ENCODE measurements around the gene LRIG2. TPM values are rescaled to one million over a fixed set of nuclear protein-coding genes. Genes with fewer than 3 reads are reported as not detected.
A peak's percentile ranks its signal among the peaks of the same experiment; 100 is the strongest.

LRIG2 gene
- total and polyA plus RNA-seq, 9 of the 15 experiments (the other 6 are each of a cell fraction or from before 2014, with no cell fraction given) = 1.8 to 28.1 (median 11.5) TPM

DNA sequence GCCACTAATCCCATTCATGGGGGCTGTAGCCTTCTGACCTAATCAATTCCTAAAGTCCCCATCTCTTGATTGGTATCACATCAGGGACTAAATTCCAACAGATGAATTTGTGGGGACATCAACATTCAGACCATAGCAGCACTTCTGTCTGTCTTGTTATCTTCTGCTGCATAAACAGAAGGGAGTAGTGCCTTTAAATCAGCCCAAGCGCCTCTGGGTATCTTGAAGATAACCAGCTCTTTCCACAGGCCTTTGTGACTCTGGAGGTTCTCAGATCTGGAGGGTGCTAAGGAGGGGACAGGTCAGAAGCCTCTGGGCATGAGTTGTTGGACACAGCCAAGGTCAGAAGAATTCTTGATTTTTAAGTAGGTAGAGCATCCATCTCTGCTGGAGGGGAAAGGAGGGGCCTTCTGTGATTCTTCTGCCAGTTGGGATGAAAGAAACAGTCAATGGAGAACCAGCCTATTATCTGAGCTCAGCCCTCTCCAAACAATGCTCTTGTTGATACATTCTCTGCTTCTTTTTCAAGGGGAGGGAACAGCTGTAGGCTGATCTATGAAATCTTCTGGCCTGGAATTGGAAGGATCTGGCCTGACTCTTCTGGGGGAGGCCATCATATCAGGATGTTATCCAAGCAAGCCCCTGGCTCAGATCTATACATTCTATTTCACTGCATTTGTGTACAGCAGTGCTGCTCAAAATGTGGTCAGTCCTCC is 31.3 kb upstream of the LRIG2 start (continued):
- TF ChIP-seq ZBTB5 (IDR thresholded peaks at IDR 0.05) (no peak), KLF16 (IDR thresholded peaks at IDR 0.05) (peak; percentile 91), UBTF (IDR thresholded peaks at IDR 0.05; ENCODE audit: borderline replicate concordance in 1 of 2, low read depth in 2 of 2, low read length in 2 of 2) (0 out of 4 replicates have a peak, but pooled peaks of 1 of the 2 experiments have one; percentile 36), ZNF785 (CRISPR knock-in tag; IDR thresholded peaks at IDR 0.05) (no peak), HSF4 (CRISPR knock-in tag; IDR thresholded peaks at IDR 0.05; ENCODE audit: borderline replicate concordance) (no peak), DNMT1 (IDR thresholded peaks at IDR 0.05) (no peak), NFATC3 (IDR thresholded peaks at IDR 0.05) (no peak), SMARCE1 (IDR thresholded peaks at IDR 0.05) (peak; percentile 29; the same call in 1 of the 2 replicates), PKNOX1 (IDR thresholded peaks at IDR 0.05) (peak; percentile 19; the same call in 1 of the 2 replicates), HDAC8 (tag; IDR thresholded peaks at IDR 0.05) (no peak), TCF7L2 (IDR thresholded peaks at IDR 0.05; ENCODE audit: low read depth, low read length) (no peak)
- TF ChIP-seq, protein P1, sequence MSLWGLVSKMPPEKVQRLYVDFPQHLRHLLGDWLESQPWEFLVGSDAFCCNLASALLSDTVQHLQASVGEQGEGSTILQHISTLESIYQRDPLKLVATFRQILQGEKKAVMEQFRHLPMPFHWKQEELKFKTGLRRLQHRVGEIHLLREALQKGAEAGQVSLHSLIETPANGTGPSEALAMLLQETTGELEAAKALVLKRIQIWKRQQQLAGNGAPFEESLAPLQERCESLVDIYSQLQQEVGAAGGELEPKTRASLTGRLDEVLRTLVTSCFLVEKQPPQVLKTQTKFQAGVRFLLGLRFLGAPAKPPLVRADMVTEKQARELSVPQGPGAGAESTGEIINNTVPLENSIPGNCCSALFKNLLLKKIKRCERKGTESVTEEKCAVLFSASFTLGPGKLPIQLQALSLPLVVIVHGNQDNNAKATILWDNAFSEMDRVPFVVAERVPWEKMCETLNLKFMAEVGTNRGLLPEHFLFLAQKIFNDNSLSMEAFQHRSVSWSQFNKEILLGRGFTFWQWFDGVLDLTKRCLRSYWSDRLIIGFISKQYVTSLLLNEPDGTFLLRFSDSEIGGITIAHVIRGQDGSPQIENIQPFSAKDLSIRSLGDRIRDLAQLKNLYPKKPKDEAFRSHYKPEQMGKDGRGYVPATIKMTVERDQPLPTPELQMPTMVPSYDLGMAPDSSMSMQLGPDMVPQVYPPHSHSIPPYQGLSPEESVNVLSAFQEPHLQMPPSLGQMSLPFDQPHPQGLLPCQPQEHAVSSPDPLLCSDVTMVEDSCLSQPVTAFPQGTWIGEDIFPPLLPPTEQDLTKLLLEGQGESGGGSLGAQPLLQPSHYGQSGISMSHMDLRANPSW (CRISPR knock-in tag; IDR thresholded peaks at IDR 0.05) = no peak
